ENCODE results near the gene AGO4. TPM values are rescaled to one million over a fixed set of nuclear protein-coding genes. Genes with fewer than 3 reads are reported as not detected.
A peak's percentile ranks its signal among the peaks of the same experiment; 100 is the strongest.

Gene AGO4
- polyA plus RNA-seq, 3 donors = 20.0 to 46.9 (median 24.0) TPM

- H3K9ac ChIP-seq (ENCODE audit: insufficient read depth, low read length, poor library complexity, severe bottlenecking) = no peak overlapping the region
- H3K36me3 ChIP-seq (replicated peaks in 1 of 2; ENCODE audit: control insufficient read depth in 1 of 2, insufficient read depth in 2 of 2, low read length in 2 of 2) = peaks cover 57 to 77% of the 10 kb centered on the region in 2 donors
- Mint-ChIP-seq H3K36me3 (peaks cover 62 to 81% of the 10 kb centered on the region in 2 donors), H3K9me3 (no peaks in the 10 kb centered on the region), H3K4me1 (peaks cover 21% of the 10 kb centered on the region), H3K4me3 (no peak overlapping the region), H3K27ac (peak overlapping the region in 2 of 7 donors; percentile 2 to 78), H3K27me3 (ENCODE audit: low read depth in 3 of 3) (peaks cover 0 to 4% (median 0%) of the 10 kb centered on the region in 3 donors)
- peaks cover 23% of the 10 kb centered on the region for H4K20me1 ChIP-seq (ENCODE audit: insufficient read depth, low read length)
- no peak for DNase-seq
- H3K79me2 ChIP-seq (ENCODE audit: insufficient read depth, low read length) = peaks cover 32% of the 10 kb centered on the region
- intact Hi-C loops (cut with micrococcal nuclease) = no loop called here
- H2AFZ ChIP-seq (ENCODE audit: insufficient read depth, low read depth, low read length, poor library complexity, severe bottlenecking) = no peak overlapping the region
- H3K27ac ChIP-seq (ENCODE audit: low read depth in 1 of 2, low read length in 2 of 2) = peak overlapping the region in 1 of 2 donors; percentile 22
- no peak overlapping the region for H3K4me2 ChIP-seq (replicated peaks; ENCODE audit: extremely low read depth, low read length, poor library complexity, severe bottlenecking)
- no peaks in the 10 kb centered on the region for H3K9me3 ChIP-seq (replicated peaks in 1 of 2; ENCODE audit: control insufficient read depth in 1 of 2, insufficient read depth in 1 of 2, low read length in 2 of 2)
- no peak overlapping the region for H3K4me3 ChIP-seq (replicated peaks in 1 of 3; ENCODE audit: low read depth in 2 of 3, low read length in 3 of 3)
- no peaks in the 10 kb centered on the region for H3K27me3 ChIP-seq (ENCODE audit: control insufficient read depth in 2 of 2, insufficient read depth in 2 of 2, low read length in 2 of 2)
- TF ChIP-seq, protein P1, sequence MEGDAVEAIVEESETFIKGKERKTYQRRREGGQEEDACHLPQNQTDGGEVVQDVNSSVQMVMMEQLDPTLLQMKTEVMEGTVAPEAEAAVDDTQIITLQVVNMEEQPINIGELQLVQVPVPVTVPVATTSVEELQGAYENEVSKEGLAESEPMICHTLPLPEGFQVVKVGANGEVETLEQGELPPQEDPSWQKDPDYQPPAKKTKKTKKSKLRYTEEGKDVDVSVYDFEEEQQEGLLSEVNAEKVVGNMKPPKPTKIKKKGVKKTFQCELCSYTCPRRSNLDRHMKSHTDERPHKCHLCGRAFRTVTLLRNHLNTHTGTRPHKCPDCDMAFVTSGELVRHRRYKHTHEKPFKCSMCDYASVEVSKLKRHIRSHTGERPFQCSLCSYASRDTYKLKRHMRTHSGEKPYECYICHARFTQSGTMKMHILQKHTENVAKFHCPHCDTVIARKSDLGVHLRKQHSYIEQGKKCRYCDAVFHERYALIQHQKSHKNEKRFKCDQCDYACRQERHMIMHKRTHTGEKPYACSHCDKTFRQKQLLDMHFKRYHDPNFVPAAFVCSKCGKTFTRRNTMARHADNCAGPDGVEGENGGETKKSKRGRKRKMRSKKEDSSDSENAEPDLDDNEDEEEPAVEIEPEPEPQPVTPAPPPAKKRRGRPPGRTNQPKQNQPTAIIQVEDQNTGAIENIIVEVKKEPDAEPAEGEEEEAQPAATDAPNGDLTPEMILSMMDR (IDR thresholded peaks at IDR 0.05) = no peak
- WGBS (ENCODE audit: insufficient coverage) = 92% methylated on average over 5 of the region's 9 CpGs
- peaks cover 14% of the 10 kb centered on the region in 2 donors for H3K4me1 ChIP-seq (ENCODE audit: control insufficient read depth in 1 of 2, insufficient read depth in 2 of 2, low read length in 2 of 2)
Measured at GRCh38 chr1:35854989-35855700, 47.3 kb downstream of the AGO4 start.

- peak overlapping the region in 4 of 7 donors; percentile 39 to 58 (median 50) for H3K27ac Mint-ChIP-seq
Measured at GRCh38 chr1:35856964-35857363, 49.1 kb downstream of the AGO4 start.

More at GRCh38 chr1:35856964-35857363, 49.1 kb downstream of the AGO4 start:
- peaks cover 0 to 6% (median 0%) of the 10 kb centered on the region in 3 donors for H3K27me3 Mint-ChIP-seq (ENCODE audit: low read depth in 3 of 3)
- H3K4me3 Mint-ChIP-seq = no peak overlapping the region
- H3K36me3 Mint-ChIP-seq = peaks cover 45 to 63% of the 10 kb centered on the region in 2 donors
- H3K79me2 ChIP-seq (ENCODE audit: insufficient read depth, low read length) = peaks cover 25% of the 10 kb centered on the region
- H3K27me3 ChIP-seq (ENCODE audit: control insufficient read depth in 2 of 2, insufficient read depth in 2 of 2, low read length in 2 of 2) = no peaks in the 10 kb centered on the region
- H3K36me3 ChIP-seq (replicated peaks in 1 of 2; ENCODE audit: control insufficient read depth in 1 of 2, insufficient read depth in 2 of 2, low read length in 2 of 2) = peaks cover 40 to 58% of the 10 kb centered on the region in 2 donors
- DNase-seq = no peak
- no peak overlapping the region for H3K4me3 ChIP-seq (replicated peaks in 1 of 3; ENCODE audit: low read depth in 2 of 3, low read length in 3 of 3)
- intact Hi-C loops (cut with micrococcal nuclease) = no loop called here
- H3K4me1 Mint-ChIP-seq = peaks cover 39% of the 10 kb centered on the region
- peak overlapping the region in 1 of 2 donors; percentile 73 for H3K27ac ChIP-seq (ENCODE audit: low read depth in 1 of 2, low read length in 2 of 2)
- H2AFZ ChIP-seq (ENCODE audit: insufficient read depth, low read depth, low read length, poor library complexity, severe bottlenecking) = no peak overlapping the region
- TF ChIP-seq, protein P1 (IDR thresholded peaks at IDR 0.05) = no peak
- H3K4me2 ChIP-seq (replicated peaks; ENCODE audit: extremely low read depth, low read length, poor library complexity, severe bottlenecking) = no peak overlapping the region
- no peak overlapping the region for H3K9ac ChIP-seq (ENCODE audit: insufficient read depth, low read length, poor library complexity, severe bottlenecking)
- H4K20me1 ChIP-seq (ENCODE audit: insufficient read depth, low read length) = peaks cover 13% of the 10 kb centered on the region
- H3K9me3 Mint-ChIP-seq = peaks cover 0 to 2% (median 0%) of the 10 kb centered on the region in 7 donors
- no CpG with 5 or more reads among the region's 1 CpG for WGBS (ENCODE audit: insufficient coverage)
- no peaks in the 10 kb centered on the region for H3K9me3 ChIP-seq (replicated peaks in 1 of 2; ENCODE audit: control insufficient read depth in 1 of 2, insufficient read depth in 1 of 2, low read length in 2 of 2)
- H3K4me1 ChIP-seq (ENCODE audit: control insufficient read depth in 1 of 2, insufficient read depth in 2 of 2, low read length in 2 of 2) = peaks cover 32 to 33% of the 10 kb centered on the region in 2 donors

All from CD14-positive monocyte (primary cell).